Measurements from ENCODE around the gene KRT3. TPM values are rescaled to one million over a fixed set of nuclear protein-coding genes. Genes with fewer than 3 reads are reported as not detected.
A peak's percentile ranks its signal among the peaks of the same experiment; 100 is the strongest.

The KRT3 gene
- polyA plus RNA-seq, 3 donors = not detected

- H3K4me1 ChIP-seq (ENCODE audit: control insufficient read depth in 1 of 2, insufficient read depth in 2 of 2, low read length in 2 of 2) = no peaks in the 10 kb centered on the region
- H3K4me2 ChIP-seq (replicated peaks; ENCODE audit: extremely low read depth, low read length, poor library complexity, severe bottlenecking) = no peak overlapping the region
- Mint-ChIP-seq H3K27ac (peak overlapping the region in 1 of 7 donors; percentile 19), H3K36me3 (no peaks in the 10 kb centered on the region), H3K9me3 (no peaks in the 10 kb centered on the region), H3K4me3 (no peak overlapping the region), H3K4me1 (no peaks in the 10 kb centered on the region), H3K27me3 (ENCODE audit: low read depth in 3 of 3) (peaks cover 2 to 9% (median 3%) of the 10 kb centered on the region in 3 donors)
- H3K36me3 ChIP-seq (replicated peaks in 1 of 2; ENCODE audit: control insufficient read depth in 1 of 2, insufficient read depth in 2 of 2, low read length in 2 of 2) = no peaks in the 10 kb centered on the region
- no peak for DNase-seq
- H3K27ac ChIP-seq (ENCODE audit: low read depth in 1 of 2, low read length in 2 of 2) = no peak overlapping the region
- no peak overlapping the region for H2AFZ ChIP-seq (ENCODE audit: insufficient read depth, low read depth, low read length, poor library complexity, severe bottlenecking)
- H3K9ac ChIP-seq (ENCODE audit: insufficient read depth, low read length, poor library complexity, severe bottlenecking) = no peak overlapping the region
- WGBS (ENCODE audit: insufficient coverage) = 100% methylated on average over 3 of the region's 6 CpGs
- intact Hi-C loops (cut with micrococcal nuclease) = no loop called here
- no peak for TF ChIP-seq CTCF (IDR thresholded peaks at IDR 0.05)
- H3K27me3 ChIP-seq (ENCODE audit: control insufficient read depth in 2 of 2, insufficient read depth in 2 of 2, low read length in 2 of 2) = no peaks in the 10 kb centered on the region
- no peaks in the 10 kb centered on the region for H3K79me2 ChIP-seq (ENCODE audit: insufficient read depth, low read length)
- H3K4me3 ChIP-seq (replicated peaks in 1 of 3; ENCODE audit: low read depth in 2 of 3, low read length in 3 of 3) = no peak overlapping the region
- no peaks in the 10 kb centered on the region for H4K20me1 ChIP-seq (ENCODE audit: insufficient read depth, low read length)
- no peaks in the 10 kb centered on the region for H3K9me3 ChIP-seq (replicated peaks in 1 of 2; ENCODE audit: control insufficient read depth in 1 of 2, insufficient read depth in 1 of 2, low read length in 2 of 2)
Measured at GRCh38 chr12:52820521-52820920, 24.6 kb upstream of the KRT3 start.

- no peaks in the 10 kb centered on the region for H3K36me3 ChIP-seq (replicated peaks in 1 of 2; ENCODE audit: control insufficient read depth in 1 of 2, insufficient read depth in 2 of 2, low read length in 2 of 2)
- H3K27ac ChIP-seq (ENCODE audit: low read depth in 1 of 2, low read length in 2 of 2) = no peak overlapping the region
- peaks cover 2 to 9% (median 3%) of the 10 kb centered on the region in 3 donors for H3K27me3 Mint-ChIP-seq (ENCODE audit: low read depth in 3 of 3)
- H3K79me2 ChIP-seq (ENCODE audit: insufficient read depth, low read length) = no peaks in the 10 kb centered on the region
- H3K4me1 ChIP-seq (ENCODE audit: control insufficient read depth in 1 of 2, insufficient read depth in 2 of 2, low read length in 2 of 2) = no peaks in the 10 kb centered on the region
- H3K4me3 Mint-ChIP-seq = no peak overlapping the region
- 86% methylated on average over 5 of the region's 7 CpGs for WGBS (ENCODE audit: insufficient coverage)
- H3K9me3 ChIP-seq (replicated peaks in 1 of 2; ENCODE audit: control insufficient read depth in 1 of 2, insufficient read depth in 1 of 2, low read length in 2 of 2) = no peaks in the 10 kb centered on the region
- no peaks in the 10 kb centered on the region for H3K36me3 Mint-ChIP-seq
- H3K4me1 Mint-ChIP-seq = no peaks in the 10 kb centered on the region
- H2AFZ ChIP-seq (ENCODE audit: insufficient read depth, low read depth, low read length, poor library complexity, severe bottlenecking) = no peak overlapping the region
- no peak for TF ChIP-seq CTCF (IDR thresholded peaks at IDR 0.05)
- intact Hi-C loops (cut with micrococcal nuclease) = no loop called here
- H4K20me1 ChIP-seq (ENCODE audit: insufficient read depth, low read length) = no peaks in the 10 kb centered on the region
- H3K4me2 ChIP-seq (replicated peaks; ENCODE audit: extremely low read depth, low read length, poor library complexity, severe bottlenecking) = no peak overlapping the region
- no peak overlapping the region for H3K9ac ChIP-seq (ENCODE audit: insufficient read depth, low read length, poor library complexity, severe bottlenecking)
- no peaks in the 10 kb centered on the region for H3K27me3 ChIP-seq (ENCODE audit: control insufficient read depth in 2 of 2, insufficient read depth in 2 of 2, low read length in 2 of 2)
- peak overlapping the region in 1 of 7 donors; percentile 19 for H3K27ac Mint-ChIP-seq
- no peaks in the 10 kb centered on the region for H3K9me3 Mint-ChIP-seq
- DNase-seq = no peak
- H3K4me3 ChIP-seq (replicated peaks in 1 of 3; ENCODE audit: low read depth in 2 of 3, low read length in 3 of 3) = no peak overlapping the region
Measured at GRCh38 chr12:52819731-52820510, 24.0 kb upstream of the KRT3 start.
